GM12865 (cell line): Measurements from ENCODE around the gene UBE2N.
"Not testable (repeated sequence)": the region's sequence is repeated elsewhere in the genome, so short reads cannot be mapped to it uniquely, and the experiment has no call there.

ENCODE experiments used
- DNase-seq: peaks from one replicate; pipeline ENCODE4 v3.0.0; 2010; ENCODE audit warnings: low read depth
- H3K4me3 ChIP-seq: 2 replicates; pipeline ENCODE4 v1.5.1; 2011; ENCODE audit warnings: mild to moderate bottlenecking, low read depth, low read length, control low read depth
- TF ChIP-seq, protein P1 (sequence below): IDR thresholded peaks from 2 replicates; pipeline ENCODE4 v1.5.1; 2011; ENCODE audit warnings: low read length, control low read depth, low read depth, inconsistent platforms; ENCODE audit not compliant: insufficient read depth; ENCODE audit errors: missing control alignments

The UBE2N gene

DNA sequence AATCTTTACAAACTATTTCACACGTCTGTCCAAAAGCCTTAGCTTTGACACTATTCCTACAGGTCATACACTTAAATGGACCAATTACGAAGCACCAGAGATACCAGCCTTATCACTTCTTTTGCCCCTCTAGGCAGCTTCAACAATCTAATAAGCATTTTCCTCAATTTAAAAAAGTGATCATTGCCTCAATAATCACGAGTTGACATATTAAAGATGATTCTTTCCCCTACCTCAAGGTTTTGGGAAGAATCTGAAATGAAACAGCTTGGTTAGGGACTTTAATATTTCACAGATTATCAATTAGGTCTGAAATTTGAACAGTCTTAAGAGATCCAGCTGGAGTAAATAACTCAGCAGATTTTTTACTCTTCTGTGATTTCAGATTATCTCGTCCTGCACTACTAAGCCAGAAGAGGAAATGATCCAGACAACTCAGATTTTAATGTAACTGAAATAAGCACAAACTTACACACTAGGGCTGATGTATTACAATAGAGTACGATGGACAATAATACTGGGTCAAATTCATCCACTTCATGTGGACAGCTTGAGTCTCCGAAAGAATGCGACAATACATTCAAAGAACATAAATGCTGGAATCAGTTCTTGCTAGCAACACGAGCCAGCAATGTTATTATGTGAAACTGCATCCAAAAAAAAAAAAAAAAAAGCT is 15.9 kb downstream of the UBE2N start:
- DNase-seq, result no peak
- TF ChIP-seq, protein P1, sequence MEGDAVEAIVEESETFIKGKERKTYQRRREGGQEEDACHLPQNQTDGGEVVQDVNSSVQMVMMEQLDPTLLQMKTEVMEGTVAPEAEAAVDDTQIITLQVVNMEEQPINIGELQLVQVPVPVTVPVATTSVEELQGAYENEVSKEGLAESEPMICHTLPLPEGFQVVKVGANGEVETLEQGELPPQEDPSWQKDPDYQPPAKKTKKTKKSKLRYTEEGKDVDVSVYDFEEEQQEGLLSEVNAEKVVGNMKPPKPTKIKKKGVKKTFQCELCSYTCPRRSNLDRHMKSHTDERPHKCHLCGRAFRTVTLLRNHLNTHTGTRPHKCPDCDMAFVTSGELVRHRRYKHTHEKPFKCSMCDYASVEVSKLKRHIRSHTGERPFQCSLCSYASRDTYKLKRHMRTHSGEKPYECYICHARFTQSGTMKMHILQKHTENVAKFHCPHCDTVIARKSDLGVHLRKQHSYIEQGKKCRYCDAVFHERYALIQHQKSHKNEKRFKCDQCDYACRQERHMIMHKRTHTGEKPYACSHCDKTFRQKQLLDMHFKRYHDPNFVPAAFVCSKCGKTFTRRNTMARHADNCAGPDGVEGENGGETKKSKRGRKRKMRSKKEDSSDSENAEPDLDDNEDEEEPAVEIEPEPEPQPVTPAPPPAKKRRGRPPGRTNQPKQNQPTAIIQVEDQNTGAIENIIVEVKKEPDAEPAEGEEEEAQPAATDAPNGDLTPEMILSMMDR, result no peak
- peak overlapping the region; percentile 32 for H3K4me3 ChIP-seq

DNA sequence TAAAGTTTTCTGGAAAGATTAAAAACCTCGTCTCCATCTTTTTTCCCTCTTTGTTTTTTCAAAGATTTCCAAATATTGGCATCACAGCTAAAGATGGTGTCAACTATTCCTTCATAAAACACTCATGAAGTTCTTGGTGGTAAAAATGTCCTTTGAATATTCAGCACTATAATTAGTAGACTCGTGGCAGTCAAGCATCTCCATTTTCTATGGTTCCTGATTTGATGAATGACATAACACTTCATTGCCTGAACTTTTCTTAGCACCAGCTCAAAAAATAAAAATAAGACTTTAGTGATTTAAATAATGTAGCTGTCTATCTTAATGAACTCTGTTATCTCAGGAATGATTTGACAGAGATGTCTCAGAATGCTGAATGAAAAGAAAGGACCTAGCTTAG is 19.7 kb downstream of the UBE2N start:
- no peak overlapping the region; the same call in 1 of the 2 replicates for H3K4me3 ChIP-seq
- no peak for DNase-seq
- TF ChIP-seq, protein P1, result no peak

DNA sequence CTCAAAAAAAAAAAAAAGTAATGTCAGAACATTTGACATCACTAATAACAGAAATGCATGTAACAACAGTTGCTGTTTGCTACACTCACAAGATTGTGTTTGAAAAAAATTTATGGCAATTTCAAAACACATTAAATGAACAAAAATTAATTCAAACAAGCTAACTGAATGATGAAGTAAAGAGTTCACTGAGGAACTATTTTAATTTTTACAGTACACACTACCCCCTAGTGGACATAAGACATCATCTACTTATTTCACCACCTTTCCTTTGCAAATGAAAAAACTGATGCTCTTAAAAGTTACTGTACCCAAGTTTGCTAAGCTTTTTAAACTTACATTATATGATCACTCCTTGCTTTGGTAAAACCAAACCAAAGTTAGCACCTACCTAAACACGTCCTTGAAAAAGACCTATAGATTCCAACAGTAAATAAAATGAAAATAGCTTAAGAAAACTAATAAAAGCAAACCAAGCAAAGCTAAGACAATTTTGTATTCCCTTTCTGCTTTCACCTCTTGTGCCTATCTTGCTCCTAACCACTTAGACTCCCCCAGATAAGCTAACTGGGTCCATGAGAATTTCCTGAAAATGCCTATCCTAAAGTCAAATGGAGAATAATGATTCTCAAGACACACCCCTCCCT is 22.2 kb downstream of the UBE2N start:
- no peak overlapping the region for H3K4me3 ChIP-seq
- DNase-seq, result peak; percentile 63
- TF ChIP-seq, protein P1, result peak; percentile 49

DNA sequence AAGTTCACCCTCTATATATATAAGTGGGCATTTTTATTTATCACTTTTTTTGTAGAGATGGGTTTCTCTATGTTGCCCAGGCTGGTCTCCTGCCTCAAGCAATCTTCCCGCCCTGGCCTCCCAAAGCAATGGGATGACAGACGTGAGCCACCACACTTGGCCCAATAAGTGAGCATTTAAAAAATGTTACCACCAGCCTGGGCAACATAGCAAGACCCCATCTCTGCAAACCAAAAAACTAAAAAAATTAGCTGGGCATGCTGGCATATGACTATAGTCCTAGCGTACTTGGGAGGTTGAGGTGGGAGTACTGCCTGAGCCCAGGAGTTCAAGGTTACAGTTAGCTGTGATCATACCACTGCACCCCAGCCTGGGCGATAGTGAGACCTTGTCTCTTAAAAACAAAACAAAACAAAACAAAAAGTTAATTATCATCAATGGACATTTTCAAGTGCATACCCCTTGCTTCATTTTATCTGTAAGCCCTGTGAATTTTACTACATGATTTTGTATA is 23.7 kb downstream of the UBE2N start:
- TF ChIP-seq, protein P1, result no peak
- no peak overlapping the region for H3K4me3 ChIP-seq
- no peak for DNase-seq

DNA sequence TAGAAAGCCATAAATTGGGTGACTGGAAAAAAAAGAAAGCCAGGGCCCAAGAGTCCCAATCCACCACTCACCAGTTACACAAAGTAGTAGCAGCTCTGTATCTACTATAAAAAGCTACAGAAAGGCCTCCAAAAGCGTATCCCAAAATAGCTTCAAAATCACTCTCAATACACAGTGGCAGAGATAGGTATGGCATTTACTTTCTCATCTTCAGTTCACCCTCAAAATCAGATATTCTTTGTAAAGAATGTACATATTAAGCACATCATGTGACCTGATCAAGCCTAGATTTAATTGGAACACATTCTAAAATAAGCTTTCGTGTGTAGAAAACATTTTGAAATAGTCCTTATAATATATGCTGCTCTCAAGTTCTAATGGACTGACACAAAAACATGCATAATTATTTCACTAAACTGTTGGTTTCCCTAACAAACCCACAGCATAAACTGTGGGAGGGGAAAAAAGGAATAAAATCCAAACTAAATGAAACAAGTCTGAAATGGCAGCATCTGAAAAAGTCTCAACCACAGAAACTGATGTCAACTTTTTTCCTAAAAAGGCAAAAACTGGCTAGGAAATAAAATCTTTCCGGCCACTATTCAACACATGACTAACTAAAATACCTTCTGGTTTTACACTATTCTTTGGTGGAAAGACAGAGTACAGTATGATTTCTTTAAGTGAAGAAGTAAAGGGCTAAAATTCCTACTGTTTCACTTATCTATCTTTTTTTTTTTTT is 25.9 kb downstream of the UBE2N start:
- TF ChIP-seq, protein P1, result no peak
- peak overlapping the region; percentile 20 for H3K4me3 ChIP-seq
- DNase-seq, result no peak

DNA sequence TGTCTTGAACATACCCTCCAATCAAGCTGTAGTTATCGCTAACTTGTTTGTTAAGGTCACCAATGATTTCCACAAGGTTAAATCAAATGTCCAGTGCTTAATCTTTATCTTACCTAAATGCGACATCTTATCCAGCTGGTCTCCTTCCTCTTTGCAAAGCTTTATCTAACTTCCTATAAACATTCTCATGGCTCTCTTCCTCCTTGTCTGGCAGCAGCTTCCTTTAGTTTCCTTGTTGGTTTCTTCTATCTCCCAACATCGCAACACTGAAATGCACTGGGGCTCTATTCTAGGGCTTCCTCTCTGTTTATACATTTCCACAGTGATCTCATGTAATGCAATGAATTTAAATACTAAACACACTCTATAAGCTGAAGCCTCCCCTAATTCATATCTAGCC is 28.7 kb downstream of the UBE2N start:
- TF ChIP-seq, protein P1, result no peak
- DNase-seq, result no peak
- no peak overlapping the region for H3K4me3 ChIP-seq

DNA sequence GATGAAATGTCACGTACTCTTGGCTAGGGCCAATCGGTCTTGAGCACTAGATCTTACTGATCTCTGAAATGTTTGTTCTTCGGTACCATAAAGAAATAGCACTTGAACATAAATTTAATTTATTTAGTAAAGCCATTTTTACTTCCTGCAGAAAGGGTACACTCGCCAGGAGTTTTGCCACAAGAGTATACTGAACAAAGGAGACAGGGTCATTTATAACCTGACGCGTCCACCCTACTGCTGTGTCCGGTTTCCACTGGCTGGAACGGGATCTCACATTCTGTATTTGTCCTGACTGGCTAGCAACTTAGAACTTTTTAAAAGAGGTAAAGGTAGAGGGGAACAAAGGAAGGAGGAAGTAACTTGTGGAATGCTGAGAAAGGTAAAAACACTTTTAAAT is 29.4 kb downstream of the UBE2N start:
- not testable (repeated sequence) for DNase-seq, H3K4me3 ChIP-seq

DNA sequence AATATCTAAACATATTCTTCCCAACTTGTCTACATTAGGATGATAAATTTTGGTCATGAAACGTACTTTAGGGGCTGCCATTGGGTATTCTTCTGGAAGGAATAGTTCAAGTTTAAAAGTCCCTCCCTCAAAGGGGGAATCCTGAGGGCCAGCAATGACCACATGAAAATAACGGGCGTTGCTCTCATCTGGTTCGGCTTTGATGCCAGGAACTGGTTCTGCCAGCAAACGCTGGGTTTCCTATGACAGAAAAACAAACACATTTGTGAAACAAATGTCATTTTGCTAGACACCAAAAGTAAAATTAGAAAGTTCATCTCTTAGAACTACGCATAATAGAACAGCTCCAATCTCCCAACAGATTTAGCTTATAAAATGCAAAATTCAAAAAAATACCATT is 30.7 kb downstream of the UBE2N start:
- DNase-seq, H3K4me3 ChIP-seq: not testable (repeated sequence)

DNA sequence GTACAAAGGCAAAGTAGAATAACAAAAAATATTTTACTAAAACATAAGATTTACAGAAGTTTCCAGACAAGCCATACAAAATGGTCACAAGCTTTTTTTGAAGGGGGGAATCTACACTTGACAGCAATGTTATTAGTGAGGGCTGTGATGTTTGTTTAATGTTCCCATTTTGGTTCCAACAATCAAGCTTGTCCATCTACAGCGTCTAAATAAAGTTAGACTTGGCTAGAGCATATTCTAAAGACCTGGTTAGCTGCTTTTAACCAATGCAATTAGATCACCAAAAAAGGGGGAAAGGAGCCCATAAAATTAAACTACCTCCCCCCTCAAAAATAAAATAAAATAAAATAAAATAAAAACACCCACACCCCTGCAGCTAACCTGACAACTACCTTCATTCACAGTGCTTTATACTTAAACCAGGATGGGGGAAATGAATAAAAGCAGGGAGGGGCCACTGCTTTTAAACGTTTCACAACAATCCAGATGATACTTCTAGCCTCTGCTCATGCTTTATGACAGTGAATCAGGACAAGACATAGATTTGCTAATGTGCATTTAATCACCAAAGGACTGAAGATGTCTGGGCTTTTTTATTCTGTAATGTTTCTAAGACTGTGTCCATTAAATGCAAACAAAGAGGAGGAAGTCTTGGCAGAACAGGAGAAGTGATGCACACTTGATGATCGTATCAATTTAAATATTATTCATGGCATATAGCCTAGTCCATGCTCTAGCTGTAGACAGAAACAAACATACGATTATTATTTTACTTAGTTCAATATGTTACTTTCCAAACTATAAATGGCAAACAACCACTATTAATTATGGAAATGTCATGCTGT is 32.2 kb downstream of the UBE2N start:
- DNase-seq, H3K4me3 ChIP-seq: not testable (repeated sequence)
